GM18909 (cell line): ENCODE measurements around the gene EPOP.
"Not testable (repeated sequence)": the region's sequence is repeated elsewhere in the genome, so short reads cannot be mapped to it uniquely, and the experiment has no call there.

Source experiments
- ATAC-seq: cut with Tn5 transposase; IDR thresholded peaks from one replicate; pipeline ENCODE4 v1.9.1; 2021; ENCODE audit warnings: mild to moderate bottlenecking; ENCODE audit not compliant: unreplicated experiment, poor library complexity

Gene EPOP

DNA sequence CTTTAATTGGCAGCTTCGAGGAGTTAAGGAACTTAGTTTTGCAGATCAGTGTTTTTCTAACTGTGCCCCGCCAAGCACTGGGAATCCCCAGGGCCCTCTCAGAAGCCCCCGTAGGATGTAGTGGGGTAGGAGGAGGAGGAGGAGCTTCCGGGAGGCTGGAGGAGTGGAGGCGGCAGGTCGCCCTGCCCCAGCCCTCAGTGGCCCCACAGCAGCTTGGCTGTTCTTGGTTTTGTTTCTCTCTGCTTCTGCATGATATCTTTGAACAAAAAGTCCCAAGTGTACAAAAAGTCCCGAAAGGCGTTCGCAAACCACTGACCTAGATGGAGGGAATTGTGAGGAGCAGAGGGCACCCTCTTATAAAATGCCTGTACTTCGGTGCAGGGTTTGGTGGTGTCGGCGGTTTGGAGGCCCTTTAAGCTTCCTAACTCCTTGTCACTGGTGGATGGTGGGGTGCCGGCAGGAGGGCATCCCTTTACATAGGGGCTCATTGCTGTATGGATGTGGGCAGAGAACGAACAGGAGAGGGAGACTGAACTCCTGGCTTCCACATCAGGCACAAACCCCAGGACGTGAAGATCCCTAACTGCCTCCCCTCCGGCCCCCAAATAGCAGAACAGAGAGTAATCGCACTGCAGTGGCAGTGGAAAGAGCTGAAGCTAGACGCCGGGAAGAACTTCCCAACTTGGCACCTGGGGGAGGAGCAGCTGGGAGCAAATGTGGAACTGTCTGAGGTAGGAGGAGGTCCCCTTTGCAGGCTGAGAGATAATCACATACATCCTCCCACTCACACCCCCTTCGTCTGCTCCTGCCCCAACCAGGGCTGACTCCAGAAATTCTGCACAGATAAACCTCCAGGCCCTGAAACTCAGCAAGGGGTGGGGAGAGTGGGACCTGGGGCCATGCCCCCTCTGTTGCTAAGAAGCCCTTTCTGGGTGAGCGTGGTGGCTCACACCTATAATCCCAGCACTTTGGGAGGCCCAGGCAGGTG lies 20.1 kb downstream of the EPOP start:
- no peak for ATAC-seq

DNA sequence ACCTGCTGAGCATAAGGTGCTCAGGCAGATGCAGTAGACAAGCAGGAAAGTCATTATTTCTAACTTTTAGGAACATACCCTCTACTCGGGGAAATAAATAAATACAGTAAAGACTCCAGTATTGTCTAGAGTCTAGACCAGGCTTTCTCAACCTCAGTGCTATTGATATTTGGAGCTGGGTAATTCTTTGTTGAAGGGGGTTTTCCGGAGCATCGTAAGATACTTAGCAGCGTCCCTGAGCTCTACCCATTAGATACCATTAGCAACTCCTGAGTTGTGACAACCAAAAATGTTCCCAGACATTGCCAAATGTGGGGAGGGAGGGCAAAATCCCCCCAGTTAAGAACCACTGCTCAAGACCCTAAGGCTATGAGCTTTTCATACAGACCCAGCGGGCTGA lies 21.1 kb downstream of the EPOP start:
- ATAC-seq, result no peak

DNA sequence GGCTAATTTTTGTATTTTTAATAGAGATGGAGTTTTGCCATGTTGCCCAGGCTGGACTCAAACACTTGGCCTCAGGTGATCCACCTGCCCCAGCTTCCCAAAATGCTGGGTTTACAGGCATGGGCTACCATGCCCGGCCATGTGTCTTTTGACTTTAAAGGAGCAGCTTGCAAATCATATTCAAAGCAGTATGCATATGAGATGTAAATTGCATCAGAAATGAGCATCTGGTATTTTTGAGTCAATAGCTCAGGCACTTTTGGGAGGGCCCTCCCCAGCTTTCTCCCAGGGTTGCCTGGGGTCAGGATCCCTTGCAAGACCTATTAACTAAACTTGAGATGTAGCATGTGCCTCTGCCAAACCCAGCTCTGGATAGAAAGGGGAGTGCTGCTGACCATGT lies 21.5 kb downstream of the EPOP start:
- no peak for ATAC-seq

DNA sequence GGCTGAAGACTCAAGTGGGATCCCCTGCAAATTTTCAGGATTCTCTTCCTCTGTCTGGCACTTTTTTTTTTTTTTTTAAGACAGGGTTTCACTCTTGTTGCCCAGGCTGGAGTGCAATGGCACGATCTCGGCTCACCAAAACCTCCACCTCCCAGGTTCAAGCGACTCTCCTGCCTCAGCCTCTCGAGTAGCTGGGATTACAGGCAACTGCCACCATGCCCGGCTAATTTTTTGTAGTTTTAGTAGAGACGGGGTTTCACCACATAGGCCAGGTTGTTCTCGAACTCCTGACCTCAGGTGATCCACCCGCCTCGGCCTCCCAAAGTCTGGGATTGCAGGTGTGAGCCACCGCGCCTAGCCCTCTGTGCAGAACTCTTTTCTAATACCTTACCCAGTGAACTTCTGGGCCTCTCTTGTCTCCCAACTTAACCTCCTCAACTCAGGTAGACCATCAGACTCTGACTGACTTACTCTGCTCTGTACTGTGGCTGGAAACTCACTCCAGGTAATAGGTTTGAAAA lies 24.0 kb downstream of the EPOP start:
- not testable (repeated sequence) for ATAC-seq

DNA sequence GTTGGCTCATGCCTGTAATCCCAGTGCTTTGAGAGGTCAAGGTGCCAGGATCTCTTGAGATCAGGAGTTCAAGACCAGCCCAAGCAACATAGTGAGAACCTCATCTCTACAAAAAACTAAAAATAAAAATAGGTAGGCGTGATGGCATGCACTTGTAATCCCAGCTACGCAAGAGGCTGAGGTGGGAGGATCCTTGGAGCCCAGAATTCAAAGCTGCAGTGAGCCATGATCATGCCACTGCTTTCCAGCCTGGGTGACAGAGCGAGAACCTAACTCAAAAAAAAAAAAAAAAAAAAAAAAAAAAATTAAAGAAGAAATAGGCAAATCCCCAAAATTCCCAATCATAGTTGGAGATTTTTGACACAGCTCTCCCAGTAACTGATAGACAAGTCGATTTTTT lies 36.8 kb downstream of the EPOP start:
- ATAC-seq, result no peak

DNA sequence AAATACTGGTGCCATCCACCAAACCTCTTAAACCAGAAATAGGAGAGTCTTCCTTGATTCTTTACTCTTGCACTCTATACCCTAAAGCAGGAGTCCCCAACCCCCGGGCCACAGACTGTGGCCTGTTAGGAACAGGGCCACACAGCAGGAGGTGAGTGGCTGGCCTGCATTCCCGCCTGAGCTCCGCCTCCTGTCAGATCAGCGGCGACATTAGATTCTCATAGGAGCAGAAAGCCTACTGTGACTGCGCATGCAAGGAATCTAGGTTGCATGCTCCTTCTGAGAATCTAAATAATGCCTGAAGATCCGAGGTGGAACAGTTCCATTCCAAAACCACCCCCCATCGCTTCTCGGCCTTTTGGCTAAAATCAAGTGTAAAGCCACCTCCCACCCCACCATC lies 38.7 kb downstream of the EPOP start:
- no peak for ATAC-seq

DNA sequence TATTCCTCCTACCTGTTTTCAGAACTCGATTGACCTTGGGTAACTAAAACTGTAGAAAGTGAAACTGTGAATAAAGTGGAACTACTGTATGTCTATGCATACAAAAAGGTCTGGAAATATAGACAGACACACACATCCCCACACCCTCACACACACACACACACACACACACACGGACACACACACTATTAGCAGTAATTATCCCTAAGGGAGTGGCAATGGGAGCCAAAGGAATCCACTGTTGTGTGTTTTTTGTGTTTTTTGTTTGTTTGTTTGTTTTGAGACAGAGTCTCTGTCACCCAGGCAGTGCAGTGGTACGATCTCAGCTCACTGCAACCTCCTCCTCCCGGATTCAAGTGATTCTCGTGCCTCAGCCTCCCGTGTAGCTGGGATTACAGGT lies 42.4 kb downstream of the EPOP start:
- no peak for ATAC-seq

DNA sequence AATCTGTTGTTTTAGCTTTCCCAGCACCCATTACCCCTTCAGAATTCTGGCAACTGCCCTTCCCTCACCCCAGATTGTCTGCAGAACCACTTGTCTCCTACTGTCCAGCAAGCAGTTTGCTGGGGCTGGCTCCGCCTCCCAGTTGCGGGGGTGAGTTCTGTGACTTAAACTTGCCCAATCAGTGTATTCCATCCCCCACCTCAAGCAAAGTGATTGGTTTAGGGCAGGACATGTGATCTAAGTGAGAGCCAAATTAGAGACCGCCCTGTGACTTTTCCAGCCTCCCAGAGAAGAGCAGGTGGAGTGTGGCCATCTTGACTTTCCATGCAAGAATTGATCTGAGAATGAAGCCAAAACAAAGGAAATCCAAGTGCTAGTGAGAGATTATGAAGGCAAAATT lies 46.3 kb downstream of the EPOP start:
- no peak for ATAC-seq

DNA sequence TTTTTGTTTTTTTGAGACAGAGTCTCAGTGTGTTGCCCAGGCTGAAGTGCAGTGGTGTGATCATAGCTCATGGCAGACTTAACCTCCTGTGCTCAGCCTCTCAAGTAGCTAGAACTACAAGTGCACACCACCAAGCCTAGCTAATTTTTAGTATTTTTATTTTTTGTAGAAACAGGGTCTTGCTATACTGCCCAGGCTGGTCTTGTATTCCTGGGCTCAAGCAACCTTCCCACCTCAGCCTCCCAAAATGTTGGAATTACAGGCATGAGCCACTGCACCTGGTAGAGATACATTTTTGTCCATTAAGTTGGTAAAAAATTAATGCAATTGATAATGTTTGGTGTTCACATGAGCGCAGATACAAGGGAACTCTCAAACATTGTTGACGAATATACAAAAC lies 46.8 kb downstream of the EPOP start:
- no peak for ATAC-seq

DNA sequence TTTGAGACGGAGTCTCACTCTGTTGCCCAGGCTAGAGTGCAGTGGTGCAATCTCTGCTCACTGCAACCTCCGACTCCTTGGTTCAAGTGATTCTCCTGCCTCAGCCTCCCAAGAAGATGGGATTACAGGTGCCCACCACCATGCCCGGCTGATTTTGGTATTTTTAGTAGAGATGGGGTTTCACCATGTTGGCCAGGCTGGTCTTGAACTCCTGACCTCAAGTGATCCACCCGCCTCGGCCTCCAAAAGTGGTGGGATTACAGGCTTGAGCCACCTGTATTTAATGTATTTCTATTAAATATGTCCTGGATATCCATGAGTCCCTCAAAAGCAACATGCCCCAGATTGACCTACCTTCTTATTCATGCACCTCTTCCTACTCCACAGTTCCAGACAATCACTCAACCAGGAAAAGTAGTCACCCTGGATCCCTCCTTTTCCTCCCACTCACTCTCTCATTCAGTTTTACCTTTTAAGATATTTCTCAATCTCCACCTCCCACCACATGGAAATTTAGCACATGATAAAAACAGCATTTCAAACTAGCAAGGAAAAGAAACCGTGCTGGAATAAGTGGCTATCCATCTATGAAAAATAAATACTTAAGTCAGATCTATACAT lies 48.0 kb downstream of the EPOP start:
- not testable (repeated sequence) for ATAC-seq

DNA sequence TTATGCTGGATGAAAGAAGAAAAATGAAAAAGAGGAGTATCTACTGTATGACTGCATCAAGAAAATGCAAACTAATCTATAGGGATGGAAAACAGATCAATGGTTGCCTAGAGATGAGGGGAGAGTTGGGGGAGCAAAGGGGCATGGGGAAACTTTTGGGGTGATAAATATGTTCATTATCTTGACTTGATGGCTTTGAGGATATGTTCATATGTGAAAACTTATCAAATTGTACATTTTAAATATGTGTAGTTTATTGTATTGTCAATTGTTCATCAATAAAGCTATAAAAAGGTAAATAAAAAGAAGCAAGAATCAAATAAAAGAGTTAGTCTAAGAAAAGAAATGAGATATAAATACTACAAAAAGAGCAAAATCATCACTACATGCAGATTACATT lies 49.3 kb downstream of the EPOP start:
- no peak for ATAC-seq

DNA sequence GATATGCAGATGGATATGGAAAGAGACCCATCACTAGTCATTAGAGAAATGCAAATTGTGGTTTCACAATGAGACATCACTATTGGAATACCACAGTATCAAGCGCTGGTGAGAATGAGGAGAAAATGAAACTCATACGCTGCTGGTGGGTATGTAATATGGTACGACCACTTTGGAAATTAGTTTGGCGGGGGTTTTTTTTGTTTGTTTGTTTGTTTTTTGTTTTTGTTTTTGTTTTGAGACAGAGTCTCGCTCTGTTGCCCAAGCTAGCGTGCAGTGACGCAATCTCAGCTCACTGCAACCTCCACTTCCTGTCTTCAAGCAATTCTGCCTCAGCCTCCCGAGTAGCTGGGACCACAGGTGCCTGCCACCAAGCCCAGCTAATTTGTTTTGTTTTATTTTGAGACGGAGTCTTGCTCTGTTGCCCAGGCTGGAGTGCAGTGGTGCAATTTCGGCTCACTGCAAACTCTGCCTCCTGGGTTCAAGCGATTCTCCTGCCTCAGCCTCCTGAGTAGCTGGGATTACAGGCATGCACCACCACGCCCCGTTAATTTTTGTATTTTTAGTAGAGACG lies 49.9 kb downstream of the EPOP start:
- ATAC-seq, result peak; percentile 40
